ENCODE results near the gene SMG6. TPM values are rescaled to one million over a fixed set of nuclear protein-coding genes. Genes with fewer than 3 reads are reported as not detected.

SMG6 gene
- total and polyA plus RNA-seq, 2 of the 8 experiments (the other 6 are each of a cell fraction or from before 2014, with no cell fraction given), result 18.5 to 25.2 TPM

- Histone ChIP-seq H3K79me2 (ENCODE audit: control insufficient read depth in 1 of 2, insufficient read depth in 2 of 2, low read length in 2 of 2) (no peaks in the 10 kb centered on the region), H3K18ac (ENCODE audit: extremely low read depth, low read length) (no peak overlapping the region), H2AK5ac (ENCODE audit: low read depth, low read length) (no peak overlapping the region), H2AFZ (ENCODE audit: low read length) (no peak overlapping the region), H2BK20ac (ENCODE audit: low read length) (no peak overlapping the region), H3K4me2 (ENCODE audit: insufficient read depth in 1 of 2, low read depth in 2 of 2, low read length in 2 of 2) (no peak overlapping the region), H2BK5ac (ENCODE audit: low read depth, low read length) (no peak overlapping the region), H3K79me1 (ENCODE audit: low read depth, low read length) (no peaks in the 10 kb centered on the region), H3K4ac (replicated peaks; ENCODE audit: insufficient read length, low read depth, low read length) (no peak overlapping the region), H3K56ac (replicated peaks; ENCODE audit: insufficient read length, low read depth, low read length) (no peak overlapping the region), H3K27ac (ENCODE audit: low read depth, low read length) (no peak overlapping the region), H3K36me3 (ENCODE audit: control insufficient read depth in 2 of 4, insufficient read depth in 4 of 4, low read length in 3 of 4) (no peaks in the 10 kb centered on the region; a peak in 2 of 8 replicates), H4K5ac (ENCODE audit: insufficient read length, low read depth, low read length) (no peak overlapping the region), H3K4me1 (replicated peaks in 1 of 4; ENCODE audit: control insufficient read depth in 3 of 4, insufficient read depth in 4 of 4, low read length in 3 of 4) (no peaks in the 10 kb centered on the region), H3K23ac (ENCODE audit: insufficient read length) (no peak overlapping the region), H3K9me3 (ENCODE audit: insufficient read depth in 2 of 2, low read depth in 1 of 2, low read length in 1 of 2) (no peaks in the 10 kb centered on the region), H2BK120ac (replicated peaks; ENCODE audit: low read depth, low read length) (no peak overlapping the region), H3K4me3 (ENCODE audit: extremely low read depth in 1 of 4, insufficient read depth in 2 of 4, low read depth in 3 of 4, low read length in 4 of 4) (no peak overlapping the region), H2BK15ac (ENCODE audit: low read length) (no peak overlapping the region), H4K20me1 (replicated peaks in 1 of 2; ENCODE audit: control insufficient read depth in 1 of 2, insufficient read depth in 2 of 2, low read length in 2 of 2) (peaks cover 0 to 5% of the 10 kb centered on the region in 2 experiments), H3K27me3 (replicated peaks in 1 of 4; ENCODE audit: control insufficient read depth in 3 of 4, extremely low read depth in 1 of 4, insufficient read depth in 3 of 4, low read length in 3 of 4) (no peaks in the 10 kb centered on the region), H3K9ac (replicated peaks in 1 of 4; ENCODE audit: extremely low read depth in 1 of 4, low read depth in 3 of 4, low read length in 3 of 4) (no peak overlapping the region; a peak in 1 of 7 replicates), H2BK12ac (ENCODE audit: low read depth, low read length) (no peak overlapping the region), H4K8ac (ENCODE audit: extremely low read depth, insufficient read depth, low read length) (no peak overlapping the region), H4K91ac (replicated peaks; ENCODE audit: insufficient read length, low read length) (no peak overlapping the region), H3K23me2 (ENCODE audit: low read depth, low read length) (no peaks in the 10 kb centered on the region; the same call in 1 of the 2 replicates), H3K14ac (ENCODE audit: insufficient read length) (no peak overlapping the region)
- ChIA-PET POLR2A (ENCODE audit: partially characterized antibody) (interaction anchor here (0.7 to 1.1 kb wide), 2 partner anchors 50 to 51 kb away, joined by 3 to 4 read pairs; no protein-coding TSS in a partner anchor), CTCF (ENCODE audit: partially characterized antibody) (interaction anchor here (0.8 to 1.2 kb wide), 7 partner anchors 18 to 186 kb away, joined by 3 to 4 read pairs (median 3); partner anchors contain the start of gene HIC1)
- FAIRE-seq, result no peak
- DNase-seq (ENCODE audit: low read depth in 1 of 2, low spot score in 2 of 2), result no peak
- 90% methylated on average over 10 of the region's 10 CpGs; no CpG with 5 or more reads in 1 of the 2 experiments for WGBS, 2 experiments (ENCODE audit: extremely low coverage in 1 of 2, insufficient coverage in 1 of 2, insufficient read length in 1 of 2, insufficient replicate concordance in 2 of 2, low coverage in 1 of 2, low lambda C conversion rate in 2 of 2, missing lambda C conversion rate in 1 of 2)
- TF ChIP-seq SAP30 (IDR thresholded peaks at IDR 0.05; ENCODE audit: insufficient read depth, insufficient replicate concordance, low read length) (no peak), CEBPB (IDR thresholded peaks at IDR 0.05; ENCODE audit: low read depth, low read length) (no peak), RBBP5 (IDR thresholded peaks at IDR 0.05; ENCODE audit: borderline replicate concordance, low read depth, low read length) (no peak), MAFK (IDR thresholded peaks at IDR 0.05; ENCODE audit: low read depth, low read length) (no peak), TBP (IDR thresholded peaks at IDR 0.05; ENCODE audit: low read depth, low read length) (no peak), JUND (IDR thresholded peaks at IDR 0.05; ENCODE audit: low read length) (no peak), USF2 (IDR thresholded peaks at IDR 0.05; ENCODE audit: low read length) (no peak), HDAC2 (IDR thresholded peaks at IDR 0.05; ENCODE audit: borderline replicate concordance in 1 of 2, low read depth in 2 of 2, low read length in 2 of 2) (no peak), GABPA (IDR thresholded peaks at IDR 0.05; ENCODE audit: borderline replicate concordance, insufficient read depth, low read length) (no peak), TAF7 (optimal IDR thresholded peaks at IDR 0.05; ENCODE audit: borderline replicate concordance, low read depth, low read length) (no peak), KDM4A (IDR thresholded peaks at IDR 0.05; ENCODE audit: low read depth, low read length, severe bottlenecking) (no peak)
These were observed 63.6 kb downstream of the SMG6 start for GRCh38 chr17:2239882-2240430.
